HG03457 (cell line): Measurements from ENCODE around the gene PNPLA2.
A peak's percentile ranks its signal among the peaks of the same experiment; 100 is the strongest.

Experiments
- ATAC-seq: cut with Tn5 transposase; IDR thresholded peaks from one replicate; pipeline ENCODE4 v1.9.1; 2021; ENCODE audit warnings: moderate number of reproducible peaks; ENCODE audit not compliant: unreplicated experiment

The PNPLA2 gene

DNA sequence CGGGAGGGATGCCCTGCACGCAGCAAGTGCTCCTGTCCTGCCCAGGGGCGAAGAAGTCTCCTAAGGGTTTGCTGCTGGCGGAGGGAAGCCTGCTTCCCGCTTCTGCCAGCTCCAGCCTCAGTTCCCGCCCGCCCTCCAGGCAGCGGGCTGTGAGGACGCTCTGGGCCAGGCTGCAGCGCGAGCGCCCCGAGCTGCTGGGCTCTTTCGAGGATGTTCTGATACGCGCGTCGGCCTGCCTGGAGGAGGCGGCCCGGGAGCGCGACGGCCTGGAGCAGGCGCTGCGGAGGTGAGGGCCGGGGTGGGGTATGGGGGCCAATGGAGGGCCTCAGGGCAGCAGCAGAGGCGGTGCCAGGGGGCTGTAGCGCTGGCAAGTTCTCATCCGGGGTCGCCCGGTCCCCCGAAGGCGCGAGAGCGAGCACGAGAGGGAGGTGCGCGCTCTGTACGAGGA is 11.2 kb downstream of the PNPLA2 start:
- no peak for ATAC-seq

DNA sequence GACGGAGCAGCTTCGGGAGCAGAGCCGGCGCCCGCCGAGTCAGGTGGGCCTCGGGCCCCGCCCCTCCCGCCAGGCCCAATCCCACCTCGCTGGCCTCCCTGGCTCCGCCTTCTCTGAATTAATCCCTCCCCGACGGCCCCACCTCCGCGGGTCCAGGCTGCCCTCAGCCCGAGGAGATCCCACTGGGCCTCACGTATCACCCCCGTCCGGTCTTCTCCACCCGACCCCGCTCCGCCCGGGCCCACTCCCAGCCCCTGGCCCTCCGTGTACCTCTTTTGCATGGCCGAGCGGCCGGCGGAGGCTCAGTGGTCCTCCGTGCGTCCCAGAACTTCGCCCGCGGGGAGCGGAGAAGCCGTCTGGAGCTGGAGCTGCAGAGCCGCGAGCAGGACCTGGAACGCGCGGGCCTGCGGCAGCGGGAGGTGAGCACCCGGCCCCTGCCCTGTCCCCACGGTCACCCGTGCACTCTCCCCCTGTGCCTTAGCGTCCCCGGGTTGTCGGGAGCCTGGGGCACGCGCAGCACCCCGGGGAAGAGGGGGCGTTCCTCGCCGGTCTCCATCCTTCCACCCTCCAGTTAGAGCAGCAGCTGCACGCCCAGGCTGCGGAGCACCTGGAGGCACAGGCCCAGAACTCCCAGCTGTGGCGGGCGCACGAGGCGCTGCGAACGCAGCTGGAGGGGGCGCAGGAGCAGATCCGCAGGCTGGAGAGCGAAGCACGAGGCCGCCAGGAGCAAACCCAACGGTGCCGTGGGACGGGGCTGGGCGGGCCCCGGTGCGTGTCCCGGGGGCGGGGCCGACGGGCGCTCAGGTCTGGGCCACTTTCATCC is 11.8 kb downstream of the PNPLA2 start:
- no peak for ATAC-seq

DNA sequence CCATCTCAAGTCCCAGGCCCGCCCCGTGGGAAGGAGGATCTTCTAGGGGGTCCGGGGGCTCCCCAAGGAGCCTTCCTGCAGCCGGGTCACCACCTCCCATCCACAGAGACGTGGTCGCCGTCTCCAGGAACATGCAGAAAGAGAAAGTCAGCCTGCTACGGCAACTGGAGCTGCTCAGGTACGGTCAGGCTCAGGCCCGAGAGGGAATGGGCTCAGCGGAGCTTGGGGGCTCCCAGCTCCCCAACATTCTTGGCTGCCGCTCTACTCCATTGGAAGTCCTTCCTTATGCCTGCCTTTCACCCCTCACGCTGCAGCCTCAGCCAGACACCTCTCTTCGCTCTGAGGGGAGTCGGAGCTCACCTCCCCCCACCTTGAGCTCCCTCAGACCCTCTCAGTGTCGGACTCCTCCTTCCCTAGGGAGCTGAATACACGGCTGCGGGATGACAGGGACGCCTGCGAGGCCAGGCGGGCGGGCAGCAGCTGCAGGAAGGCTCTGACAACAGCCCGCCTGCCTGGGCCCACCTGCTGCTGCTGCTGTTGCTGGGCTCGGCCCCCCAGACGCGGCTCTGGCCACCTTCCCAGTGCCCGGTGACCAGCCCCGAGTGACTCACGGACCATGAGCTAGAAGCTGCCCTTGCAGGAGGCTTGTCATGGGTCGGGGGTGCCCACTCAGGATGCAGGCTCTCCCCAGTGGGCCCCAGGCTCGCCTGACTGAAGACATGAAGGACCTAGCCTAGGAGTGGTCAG is 12.6 kb downstream of the PNPLA2 start:
- no peak for ATAC-seq

DNA sequence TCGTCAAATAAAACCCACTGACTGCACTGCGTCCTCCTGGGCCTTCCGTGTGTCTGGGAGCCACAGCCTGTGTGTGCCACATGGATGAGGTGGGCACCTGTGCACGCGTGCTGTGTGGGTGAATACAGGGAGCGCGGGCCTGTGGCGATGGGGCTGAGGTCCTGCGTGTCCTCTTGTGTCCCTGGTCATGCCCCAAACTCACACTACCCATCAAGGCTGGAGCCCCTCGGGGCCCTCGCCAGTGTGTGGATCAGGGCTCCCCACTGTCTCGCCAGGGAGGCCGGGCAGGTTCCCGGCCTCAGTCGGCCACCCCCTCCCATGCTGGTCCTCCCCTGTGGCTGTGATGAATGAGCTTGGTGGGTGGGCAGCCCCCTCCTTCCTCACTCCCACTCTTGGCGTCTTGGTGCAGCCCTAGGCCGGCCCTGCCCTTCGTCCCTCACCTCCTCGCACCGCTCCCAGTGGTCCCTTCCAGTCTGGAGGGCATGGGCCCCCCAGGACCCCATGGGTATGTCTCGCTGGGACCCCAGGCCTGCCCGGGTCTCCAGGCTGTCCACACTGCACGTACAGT is 13.3 kb downstream of the PNPLA2 start:
- ATAC-seq: no peak

DNA sequence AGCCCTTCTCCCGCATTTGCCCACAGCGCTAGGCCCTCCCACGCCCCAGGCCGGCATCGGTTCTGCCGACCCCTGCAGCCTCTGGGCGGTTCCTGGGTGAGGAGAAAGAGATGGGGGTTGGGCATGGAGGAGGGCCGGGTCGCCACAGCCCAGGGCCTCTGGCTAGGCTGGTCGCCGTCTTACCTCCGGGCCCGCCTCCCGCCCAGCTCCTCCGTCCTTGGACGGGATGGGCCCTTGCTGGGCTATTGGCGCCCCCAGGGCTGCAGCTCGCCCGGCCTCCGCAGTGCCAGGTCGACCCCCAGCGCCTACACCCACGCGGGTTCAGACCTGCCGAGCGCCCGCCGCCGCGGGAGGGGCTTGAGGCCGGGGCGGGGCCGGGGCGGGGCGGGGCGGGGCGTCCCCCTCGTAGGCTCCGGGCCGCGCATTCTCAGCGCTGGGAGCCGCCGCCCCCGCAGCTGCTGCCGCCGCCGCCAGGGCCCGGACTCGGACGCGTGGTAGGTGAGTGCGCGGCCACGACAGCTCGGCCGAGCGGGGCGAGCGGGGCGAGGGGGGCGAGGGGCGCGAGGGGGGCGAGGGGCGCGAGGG is 13.9 kb downstream of the PNPLA2 start, which contains the start of gene CD151:
Gene CD151, plus strand, starts transcription at position 424 of the 585 bp plus-strand sequence. CDS start 3,118 bp downstream, outside the sequence.
- ATAC-seq: no peak

DNA sequence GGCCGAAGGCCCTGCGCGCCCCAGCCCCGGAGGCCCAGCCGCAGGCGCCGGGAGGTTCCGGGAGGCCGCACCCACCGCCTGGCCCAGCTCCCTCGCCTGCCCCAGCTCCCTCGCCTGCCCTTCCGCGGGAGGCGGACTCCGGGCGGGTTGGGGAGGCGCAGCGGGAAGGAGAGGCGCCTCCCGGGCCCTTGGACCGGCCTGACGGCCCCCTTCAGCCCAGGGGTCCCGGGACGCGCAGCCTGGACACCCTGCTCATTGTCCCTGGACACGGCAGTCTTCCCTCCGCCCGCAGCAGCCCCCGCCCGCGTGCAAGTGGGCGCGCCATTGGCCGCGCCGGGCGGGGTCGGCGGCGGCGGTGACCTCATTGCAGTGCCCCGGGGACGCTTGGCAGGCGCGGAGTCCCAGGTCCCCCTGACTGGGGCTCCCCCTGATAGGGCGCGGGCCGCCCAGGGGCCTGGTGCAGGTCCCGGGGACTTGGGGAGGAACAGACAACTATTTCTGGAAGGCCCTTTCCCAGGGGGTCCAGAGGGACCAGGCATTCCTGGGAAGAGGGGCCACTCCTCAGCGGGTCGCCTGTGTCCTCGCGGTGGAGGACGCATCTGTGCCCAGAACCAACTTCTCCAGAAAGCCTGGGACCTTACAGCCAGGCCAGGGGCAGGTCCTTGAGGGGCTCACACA is 14.5 kb downstream of the PNPLA2 start:
- no peak for ATAC-seq

DNA sequence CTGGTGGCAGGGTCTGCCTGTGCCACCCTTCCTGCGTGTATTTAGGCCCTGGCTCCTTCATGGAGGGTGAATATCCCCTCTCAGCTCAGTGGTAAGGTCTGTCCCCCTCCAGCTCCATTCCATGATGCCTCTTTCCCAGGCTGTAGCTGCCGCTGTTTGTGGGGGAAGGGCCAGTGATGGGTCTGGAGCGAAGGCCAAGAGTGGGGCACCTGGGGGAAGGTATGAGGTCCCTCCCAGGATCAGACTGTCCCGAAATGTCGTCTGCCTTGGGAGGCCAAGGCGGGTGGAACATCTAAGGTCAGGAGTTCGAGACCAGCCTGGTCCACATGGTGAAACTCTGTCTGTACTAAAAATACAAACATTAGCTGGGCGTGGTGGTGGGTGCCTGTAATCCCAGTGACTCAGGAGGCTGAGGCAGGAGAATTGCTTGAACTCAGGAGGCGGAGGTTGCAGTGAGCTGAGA is 15.2 kb downstream of the PNPLA2 start:
- ATAC-seq: no peak

DNA sequence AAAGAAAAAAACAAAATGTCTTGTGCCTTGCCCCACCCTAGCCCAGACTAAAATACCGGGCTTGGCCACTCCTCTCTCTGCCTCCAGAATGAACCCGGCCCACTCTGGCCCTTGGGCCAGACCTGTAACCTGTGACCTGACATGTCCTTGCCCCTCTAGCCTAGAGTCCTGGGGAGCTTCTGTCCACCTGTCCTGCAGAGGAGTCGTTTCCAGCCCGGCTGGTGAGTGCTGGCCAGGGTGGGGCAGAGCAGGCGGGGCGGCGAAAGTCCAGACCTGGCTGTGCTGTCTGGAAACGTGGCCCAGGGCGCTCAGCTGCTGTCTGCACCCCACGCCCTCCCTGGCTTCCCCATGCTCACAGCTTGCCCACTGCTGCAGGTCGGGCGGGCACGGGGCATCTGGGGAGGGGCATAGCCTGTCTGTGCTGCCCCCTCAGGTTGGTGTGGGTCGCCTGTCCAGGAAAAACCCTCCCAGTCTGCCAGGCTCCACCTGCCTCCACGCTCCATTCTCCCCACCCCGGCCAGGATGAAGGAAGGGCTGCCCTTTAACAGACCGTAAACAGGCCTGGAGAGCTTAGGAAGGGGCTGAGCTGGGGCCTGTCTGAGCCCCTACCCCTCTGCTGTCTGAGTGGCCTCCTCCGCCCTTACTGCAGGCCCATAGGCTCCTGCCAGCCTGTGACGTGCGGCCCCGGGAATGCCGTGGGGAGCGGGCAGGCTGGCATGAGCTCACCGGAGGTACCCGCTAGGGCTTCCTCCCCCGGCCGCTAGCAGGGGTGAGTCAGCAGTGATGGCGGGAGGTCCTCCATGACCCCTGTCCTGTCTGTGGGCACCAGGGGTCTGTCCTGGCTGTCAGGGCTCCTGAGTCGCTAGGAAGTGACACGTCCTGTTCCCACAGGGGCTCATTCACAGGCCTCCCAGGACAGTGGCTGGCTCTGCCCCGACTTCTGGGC is 15.9 kb downstream of the PNPLA2 start:
- no peak for ATAC-seq

DNA sequence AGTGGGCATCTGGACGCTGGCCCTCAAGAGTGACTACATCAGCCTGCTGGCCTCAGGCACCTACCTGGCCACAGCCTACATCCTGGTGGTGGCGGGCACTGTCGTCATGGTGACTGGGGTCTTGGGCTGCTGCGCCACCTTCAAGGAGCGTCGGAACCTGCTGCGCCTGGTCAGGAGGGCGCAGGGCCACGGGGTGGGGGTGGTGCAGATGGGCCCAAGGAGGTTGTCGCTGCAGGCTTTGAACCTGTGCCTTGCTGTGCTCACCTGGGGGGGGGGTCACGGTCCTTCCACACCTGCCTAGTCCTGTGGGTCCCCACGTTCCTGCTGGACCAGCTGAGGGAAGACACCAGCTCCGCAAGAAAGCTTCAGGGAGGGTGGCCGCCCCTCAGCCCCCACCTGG is 17.6 kb downstream of the PNPLA2 start:
- no peak for ATAC-seq

DNA sequence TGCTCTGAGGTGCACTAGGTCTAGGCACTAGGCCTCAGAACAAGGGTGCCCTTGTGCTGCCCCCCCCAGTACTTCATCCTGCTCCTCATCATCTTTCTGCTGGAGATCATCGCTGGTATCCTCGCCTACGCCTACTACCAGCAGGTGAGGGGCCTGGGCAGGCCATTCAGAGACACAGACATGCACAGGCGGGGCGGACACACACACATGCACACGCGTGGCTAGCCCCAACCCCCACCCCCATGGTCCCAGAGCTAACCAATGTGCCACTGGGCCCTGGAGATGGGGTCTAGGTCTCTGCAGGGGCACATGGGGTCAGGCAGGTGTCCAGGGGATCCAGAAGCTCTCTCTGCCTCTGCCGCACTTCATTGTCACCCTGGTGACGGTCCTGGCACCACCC is 18.0 kb downstream of the PNPLA2 start:
- no peak for ATAC-seq

DNA sequence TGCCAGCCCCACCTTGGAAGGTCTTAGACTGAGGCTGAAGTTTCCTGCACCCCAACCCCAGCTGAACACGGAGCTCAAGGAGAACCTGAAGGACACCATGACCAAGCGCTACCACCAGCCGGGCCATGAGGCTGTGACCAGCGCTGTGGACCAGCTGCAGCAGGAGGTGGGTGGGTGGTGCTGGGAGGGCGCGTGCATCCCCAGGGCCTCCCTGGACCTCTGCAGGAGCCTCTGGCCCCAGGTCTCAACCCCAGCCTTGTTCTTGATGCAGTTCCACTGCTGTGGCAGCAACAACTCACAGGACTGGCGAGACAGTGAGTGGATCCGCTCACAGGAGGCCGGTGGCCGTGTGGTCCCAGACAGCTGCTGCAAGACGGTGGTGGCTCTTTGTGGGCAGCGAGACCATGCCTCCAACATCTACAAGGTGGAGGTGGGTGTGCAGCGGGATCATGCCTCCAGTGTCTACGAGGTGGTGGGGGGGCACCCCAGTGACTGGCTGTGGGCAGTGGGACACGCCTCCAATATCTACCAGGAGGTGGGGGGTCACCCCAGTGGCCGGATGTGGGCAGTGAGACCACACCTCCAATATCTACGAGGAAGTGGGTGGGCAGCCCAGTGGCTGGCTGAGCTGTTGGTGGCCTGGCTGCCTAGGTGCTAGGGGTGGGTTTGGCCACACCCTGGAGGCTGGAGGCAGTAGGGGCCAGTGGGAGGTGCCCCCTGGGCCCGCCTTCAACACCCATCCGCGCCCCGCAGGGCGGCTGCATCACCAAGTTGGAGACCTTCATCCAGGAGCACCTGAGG is 18.7 kb downstream of the PNPLA2 start:
- no peak for ATAC-seq

DNA sequence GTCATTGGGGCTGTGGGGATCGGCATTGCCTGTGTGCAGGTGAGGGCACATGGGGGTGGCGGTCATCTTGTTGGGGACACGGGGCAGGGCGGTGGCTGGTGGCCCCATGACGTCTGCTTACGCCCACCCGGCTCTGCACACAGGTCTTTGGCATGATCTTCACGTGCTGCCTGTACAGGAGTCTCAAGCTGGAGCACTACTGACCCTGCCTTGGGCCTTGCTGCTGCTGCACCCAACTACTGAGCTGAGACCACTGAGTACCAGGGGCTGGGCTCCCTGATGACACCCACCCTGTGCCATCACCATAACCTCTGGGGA is 19.2 kb downstream of the PNPLA2 start:
- no peak for ATAC-seq

DNA sequence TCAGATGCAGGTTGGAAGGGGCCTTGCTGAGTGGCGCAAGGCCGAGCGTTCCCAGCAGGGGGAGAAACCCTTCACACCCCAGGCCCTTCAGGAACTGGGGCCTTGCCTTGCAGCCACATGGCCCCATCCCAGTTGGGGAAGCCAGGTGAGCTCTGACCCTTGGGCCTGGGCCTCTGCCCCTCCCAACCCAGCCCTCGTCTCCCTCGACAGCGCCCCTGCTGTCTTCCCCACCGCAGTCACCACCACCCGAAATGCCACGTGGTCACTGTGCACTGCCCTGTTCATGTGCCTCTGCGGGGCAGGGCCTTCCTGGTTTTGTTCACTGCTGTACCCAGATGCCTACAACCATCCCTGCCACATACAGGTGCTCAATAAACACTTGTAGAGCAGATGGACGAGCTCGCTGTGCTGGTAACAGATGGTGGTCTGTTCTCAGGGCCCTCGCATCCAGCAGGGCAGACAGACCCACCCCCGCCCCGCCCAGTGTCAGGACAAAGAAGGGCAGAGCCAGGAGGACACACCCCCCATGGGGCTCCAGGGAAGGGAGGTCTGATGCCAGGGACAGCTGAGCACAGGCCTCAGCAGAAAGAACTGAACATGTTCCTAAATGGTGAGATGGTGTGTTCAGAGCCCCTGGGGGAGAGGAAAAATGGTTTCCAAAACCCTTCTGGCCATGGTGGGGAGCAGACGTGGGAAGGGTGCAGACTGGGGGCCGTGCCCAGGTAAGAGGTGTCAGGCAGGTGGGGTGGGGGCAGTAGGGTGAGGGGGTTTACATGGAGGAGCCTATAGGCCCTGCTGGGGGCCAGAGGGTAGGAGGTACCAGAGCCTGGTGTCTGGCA is 19.9 kb downstream of the PNPLA2 start:
- ATAC-seq: no peak

DNA sequence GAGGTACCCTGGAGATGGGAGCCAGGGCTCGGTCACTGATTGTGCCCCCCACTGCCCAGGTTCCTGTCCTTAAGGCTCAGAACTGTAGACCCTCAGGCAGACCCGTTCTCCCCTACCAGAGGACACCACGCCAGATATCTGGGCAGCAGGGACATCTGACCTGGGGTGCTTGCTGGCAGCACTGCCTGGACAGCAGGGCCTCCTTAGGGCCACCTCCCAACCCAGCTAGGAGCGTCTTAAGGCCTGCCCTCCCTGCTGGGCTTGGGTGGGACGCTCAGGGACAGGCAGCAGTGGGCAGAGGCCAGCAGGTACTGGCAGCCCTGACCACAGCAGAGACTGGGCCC is 20.5 kb downstream of the PNPLA2 start:
- ATAC-seq: no peak

DNA sequence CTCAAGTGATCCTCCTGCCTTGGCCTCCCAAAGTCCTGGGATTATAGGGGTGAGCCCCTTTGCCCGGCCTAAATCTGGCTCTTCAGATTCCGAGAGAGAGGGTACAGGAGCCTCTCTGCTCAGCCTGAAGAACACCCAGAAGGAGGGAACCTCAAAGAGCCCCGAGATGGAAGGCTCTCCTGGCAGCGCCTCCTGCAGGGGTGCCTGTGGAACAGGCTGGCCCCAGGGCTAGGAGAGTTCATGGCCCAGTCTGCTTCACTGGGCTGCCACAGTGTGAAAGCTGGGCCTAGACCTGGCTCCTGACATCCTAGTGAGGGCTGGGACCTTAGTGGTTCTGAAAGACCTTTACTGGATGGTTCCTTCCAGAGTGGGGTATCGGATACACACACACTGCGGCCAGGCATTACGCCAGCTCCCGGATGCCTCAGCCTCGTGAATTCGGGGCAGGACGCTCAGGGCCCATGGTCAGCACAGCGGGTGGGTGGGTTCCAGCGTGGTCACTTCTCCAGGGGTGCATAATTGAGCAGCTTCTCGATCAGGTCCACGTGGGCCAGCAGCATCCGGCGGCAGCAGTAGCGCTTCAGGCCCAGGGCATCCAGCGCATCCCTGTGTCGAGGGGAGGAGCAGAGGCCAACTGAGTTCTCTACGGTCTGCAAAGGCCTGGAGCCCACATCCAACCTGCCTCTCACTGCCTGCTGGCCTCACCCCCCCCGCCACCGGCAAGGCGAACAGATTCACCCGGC is 21.3 kb downstream of the PNPLA2 start:
- no peak for ATAC-seq

DNA sequence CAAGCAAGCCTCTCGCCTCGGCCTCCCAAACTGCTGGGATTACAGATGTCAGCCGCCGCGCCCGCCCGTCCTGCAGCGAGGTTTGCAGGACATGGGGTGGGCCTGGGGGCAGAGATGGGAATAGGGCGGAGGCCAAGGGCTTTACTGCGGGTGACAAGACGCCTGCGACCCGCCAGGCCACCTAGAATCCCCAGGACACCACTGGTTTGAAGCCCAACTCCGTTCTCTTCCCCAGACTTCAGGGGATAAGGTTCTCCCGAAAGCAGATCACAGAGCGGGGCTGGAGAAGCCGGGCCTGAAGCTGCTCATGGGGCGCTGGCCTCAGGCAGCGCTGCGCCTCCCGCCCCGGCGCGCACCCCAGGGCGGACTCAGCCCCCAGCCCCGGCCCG is 23.3 kb downstream of the PNPLA2 start:
- no peak for ATAC-seq

DNA sequence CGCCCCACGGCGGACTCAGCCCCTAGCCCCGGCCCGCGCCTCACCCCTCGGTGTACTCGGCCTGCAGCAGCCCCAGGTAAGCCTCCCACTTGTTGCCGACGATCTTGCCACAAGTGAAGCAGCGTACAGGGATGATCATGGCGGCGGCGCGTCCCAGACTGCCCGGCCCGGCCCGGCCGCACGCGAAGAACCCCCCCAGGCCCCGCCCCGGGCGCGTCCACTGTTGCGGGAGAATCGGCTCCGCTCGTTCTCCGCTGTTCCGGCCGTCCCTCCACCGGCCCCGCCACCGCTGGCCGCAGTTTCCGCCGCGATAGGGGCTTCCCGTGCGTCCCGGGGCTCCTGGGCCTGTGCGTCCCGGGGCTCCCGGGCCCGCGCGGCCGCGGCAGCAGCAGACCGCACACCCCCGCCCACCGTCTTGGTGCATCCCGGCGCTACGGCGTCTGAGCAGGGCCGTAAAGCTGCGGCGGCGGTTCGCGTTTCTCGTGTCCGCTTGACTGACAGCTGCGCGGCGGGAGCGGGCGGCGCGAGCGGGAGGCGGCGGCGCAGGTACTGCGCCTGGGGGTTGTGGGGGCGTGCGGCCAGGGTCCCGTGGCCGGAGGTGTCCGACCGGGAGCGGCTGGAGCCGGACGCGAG is 23.8 kb downstream of the PNPLA2 start, which contains the start of the genes POLR2L and TSPAN4:
Gene POLR2L, minus strand, starts transcription at position 160 of the 633 bp plus-strand sequence. Its CDS starts 21 bp downstream, at position 139.
Gene TSPAN4, plus strand, starts transcription at position 483 of the 633 bp plus-strand sequence. CDS start 7,453 bp downstream, outside the sequence.
- peak; percentile 42 for ATAC-seq
